ENCODE data around the gene DTL.

GRCh38 chr1:212153635-212154034 is 118.1 kb downstream of the DTL start:
- TF ChIP-seq, protein P1, sequence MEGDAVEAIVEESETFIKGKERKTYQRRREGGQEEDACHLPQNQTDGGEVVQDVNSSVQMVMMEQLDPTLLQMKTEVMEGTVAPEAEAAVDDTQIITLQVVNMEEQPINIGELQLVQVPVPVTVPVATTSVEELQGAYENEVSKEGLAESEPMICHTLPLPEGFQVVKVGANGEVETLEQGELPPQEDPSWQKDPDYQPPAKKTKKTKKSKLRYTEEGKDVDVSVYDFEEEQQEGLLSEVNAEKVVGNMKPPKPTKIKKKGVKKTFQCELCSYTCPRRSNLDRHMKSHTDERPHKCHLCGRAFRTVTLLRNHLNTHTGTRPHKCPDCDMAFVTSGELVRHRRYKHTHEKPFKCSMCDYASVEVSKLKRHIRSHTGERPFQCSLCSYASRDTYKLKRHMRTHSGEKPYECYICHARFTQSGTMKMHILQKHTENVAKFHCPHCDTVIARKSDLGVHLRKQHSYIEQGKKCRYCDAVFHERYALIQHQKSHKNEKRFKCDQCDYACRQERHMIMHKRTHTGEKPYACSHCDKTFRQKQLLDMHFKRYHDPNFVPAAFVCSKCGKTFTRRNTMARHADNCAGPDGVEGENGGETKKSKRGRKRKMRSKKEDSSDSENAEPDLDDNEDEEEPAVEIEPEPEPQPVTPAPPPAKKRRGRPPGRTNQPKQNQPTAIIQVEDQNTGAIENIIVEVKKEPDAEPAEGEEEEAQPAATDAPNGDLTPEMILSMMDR (IDR thresholded peaks at IDR 0.05), result no peak
- TF ChIP-seq REST (IDR thresholded peaks at IDR 0.05; ENCODE audit: insufficient read depth in 1 of 2, low read depth in 2 of 2, low read length in 1 of 2), result no peak
- no peak for TF ChIP-seq POLR2AphosphoS5 (IDR thresholded peaks at IDR 0.05; ENCODE audit: low read depth, low read length)
- TF ChIP-seq SIN3A (IDR thresholded peaks at IDR 0.05; ENCODE audit: borderline replicate concordance, insufficient read depth, low read depth, low read length), result no peak
- no peak for TF ChIP-seq TCF7L2 (IDR thresholded peaks at IDR 0.05; ENCODE audit: low read depth, low read length)
